Gastroesophageal sphincter (tissue), 4 donors: ENCODE measurements around the gene FLOT1. TPM values are rescaled to one million over a fixed set of nuclear protein-coding genes. Genes with fewer than 3 reads are reported as not detected.
A peak's percentile ranks its signal among the peaks of the same experiment; 100 is the strongest.

Experiments
- ATAC-seq: fragments of 150-250 bp; one replicate; pipeline ENCODE4 v1.9.1; 2016; ENCODE audit warnings: mild to moderate bottlenecking, moderate library complexity
- H3K27ac ChIP-seq, 4 donors: fragments of 200-600 bp; sonication (generic) in 3 of 4; 1 replicate in 3 of 4; 2 replicates in 1 of 4; pipeline ENCODE4 v1.5.1; 2016 to 2019
- H3K27me3 ChIP-seq: fragments of 200-600 bp; sonication (generic); one replicate; pipeline ENCODE4 v1.5.1; 2019
- H3K36me3 ChIP-seq, 2 donors: fragments of 200-600 bp; sonication (generic); one replicate each; pipeline ENCODE4 v1.5.1; 2019; ENCODE audit warnings: control low read depth in 1 of 2
- H3K4me1 ChIP-seq, 3 donors: fragments of 200-600 bp; sonication (generic); 1 replicate in 2 of 3; 2 replicates in 1 of 3; pipeline ENCODE4 v1.5.1; 2016 to 2019; ENCODE audit warnings: control low read depth in 2 of 3
- H3K4me3 ChIP-seq, 2 donors: fragments of 200-600 bp; sonication (generic); one replicate each; pipeline ENCODE4 v1.5.1; 2019; ENCODE audit warnings: mild to moderate bottlenecking in 1 of 2, moderate library complexity in 1 of 2
- H3K9me3 ChIP-seq, 3 donors: fragments of 200-600 bp; sonication (generic); one replicate each; pipeline ENCODE4 v1.5.1; 2017 to 2019; ENCODE audit warnings: control low read depth in 2 of 3
- CTCF ChIP-seq, 4 experiments: fragments of 200-600 bp in 2 of 4; fragments of 450-650 bp in 2 of 4; sonication (generic) in 1 of 4; IDR thresholded peaks; one replicate each; pipeline ENCODE4 v1.5.1; 2017 to 2019; ENCODE audit warnings: antibody characterized with exemption in 4 of 4, mild to moderate bottlenecking in 2 of 4, moderate library complexity in 2 of 4
- EP300 ChIP-seq: sonication (generic); formaldehyde crosslinking; IDR thresholded peaks from one replicate; pipeline ENCODE4 v1.6.1; 2017; ENCODE audit warnings: antibody characterized with exemption, mild to moderate bottlenecking
- POLR2A ChIP-seq, 2 donors: fragments of 450-650 bp; IDR thresholded peaks; one replicate each; pipeline ENCODE4 v1.6.1; 2017; ENCODE audit warnings: antibody characterized with exemption in 2 of 2, mild to moderate bottlenecking in 2 of 2, moderate library complexity in 1 of 2
- POLR2AphosphoS5 ChIP-seq: sonication (generic); formaldehyde crosslinking; IDR thresholded peaks from one replicate; pipeline ENCODE4 v1.6.1; 2017; ENCODE audit warnings: antibody characterized with exemption
- WGBS, 2 donors: methylation state at CpG; one replicate each; pipeline ENCODE4 v1.1.5; 2018; ENCODE audit warnings: low coverage in 1 of 2; 5-methylcytosine and 5-hydroxymethylcytosine counted together
- total RNA-seq, 4 donors: library from RNA; depleted of rRNA; stranded (reverse); fragments of >200 nt; gene quantifications; one replicate each; pipeline ENCODE4 v1.1.0, GENCODE V29; 2016

FLOT1 gene
- total RNA-seq, 4 donors from 2014 or later, result 104 to 191 (median 152) TPM

- TF ChIP-seq CTCF (IDR thresholded peaks at IDR 0.05) (no peak), POLR2AphosphoS5 (no peak), EP300 (no peak), POLR2A (IDR thresholded peaks at IDR 0.05) (no peak)
- H3K36me3 ChIP-seq, result no peaks in the 10 kb centered on the region
- H3K4me3 ChIP-seq, result no peak overlapping the region
- 77 to 90% methylated on average over 2 to 8 of the region's 10 CpGs for WGBS, 2 donors
- no peaks in the 10 kb centered on the region for H3K27me3 ChIP-seq
- no peak for ATAC-seq
- peaks cover 3 to 42% (median 24%) of the 10 kb centered on the region in 3 donors for H3K4me1 ChIP-seq
- peak overlapping the region in 3 of 4 donors; percentile 62 to 89 (median 80) for H3K27ac ChIP-seq
- no peaks in the 10 kb centered on the region for H3K9me3 ChIP-seq
These were observed 37.6 kb upstream of the FLOT1 start for GRCh38 chr6:30779850-30780641.

GRCh38 chr6:30778001-30778635 is 35.6 kb upstream of the FLOT1 start:
- no peak for TF ChIP-seq POLR2A (IDR thresholded peaks at IDR 0.05)
- TF ChIP-seq POLR2AphosphoS5, result no peak
- TF ChIP-seq EP300, result no peak
- no peak for TF ChIP-seq CTCF (IDR thresholded peaks at IDR 0.05)
- Histone ChIP-seq H3K4me3 (no peak overlapping the region), H3K27ac (peak overlapping the region in 1 of 4 donors; percentile 80), H3K4me1 (peaks cover 3 to 48% (median 24%) of the 10 kb centered on the region in 3 donors), H3K36me3 (no peaks in the 10 kb centered on the region), H3K27me3 (no peaks in the 10 kb centered on the region), H3K9me3 (no peaks in the 10 kb centered on the region)
- 89 to 90% methylated on average over 2 to 3 of the region's 3 CpGs for WGBS, 2 donors
- no peak for ATAC-seq

- no peaks in the 10 kb centered on the region for H3K9me3 ChIP-seq
- TF ChIP-seq CTCF (IDR thresholded peaks at IDR 0.05) (no peak), POLR2AphosphoS5 (no peak), EP300 (no peak), POLR2A (IDR thresholded peaks at IDR 0.05) (no peak)
- 90% methylated on average over 2 of the region's 3 CpGs; no CpG with 5 or more reads in 1 of the 2 donors for WGBS, 2 donors
- H3K4me3 ChIP-seq, result no peak overlapping the region
- peaks cover 3 to 44% (median 22%) of the 10 kb centered on the region in 3 donors for H3K4me1 ChIP-seq
- H3K36me3 ChIP-seq, result no peaks in the 10 kb centered on the region
- no peak for ATAC-seq
- no peaks in the 10 kb centered on the region for H3K27me3 ChIP-seq
- no peak overlapping the region for H3K27ac ChIP-seq
These were observed 34.6 kb upstream of the FLOT1 start for GRCh38 chr6:30777155-30777485.

GRCh38 chr6:30776390-30777154 is 34.1 kb upstream of the FLOT1 start:
- no peaks in the 10 kb centered on the region for H3K9me3 ChIP-seq
- peaks cover 3 to 39% (median 20%) of the 10 kb centered on the region in 3 donors for H3K4me1 ChIP-seq
- 94 to 96% methylated on average over 4 to 5 of the region's 5 CpGs for WGBS, 2 donors
- no peak overlapping the region for H3K4me3 ChIP-seq
- no peak for TF ChIP-seq POLR2A (IDR thresholded peaks at IDR 0.05)
- no peak for TF ChIP-seq EP300
- TF ChIP-seq POLR2AphosphoS5, result no peak
- no peak for TF ChIP-seq CTCF (IDR thresholded peaks at IDR 0.05)
- H3K27me3 ChIP-seq, result no peaks in the 10 kb centered on the region
- no peak for ATAC-seq
- H3K36me3 ChIP-seq, result no peaks in the 10 kb centered on the region
- no peak overlapping the region for H3K27ac ChIP-seq
